GM06990 (cell line): ENCODE data around the gene EGFR.

Source experiments
- DNase-seq: peaks from one replicate; pipeline ENCODE4 v3.0.0-alpha.2; 2011; ENCODE audit not compliant: insufficient read length; ENCODE audit errors: extremely low read depth
- H3K27me3 ChIP-seq: replicated peaks from 2 replicates; pipeline ENCODE4 v1.6.0; 2011; ENCODE audit warnings: low read length; ENCODE audit not compliant: control insufficient read depth, insufficient read depth
- H3K36me3 ChIP-seq: 2 replicates; pipeline ENCODE4 v1.5.1; 2011; ENCODE audit warnings: low read length; ENCODE audit not compliant: control insufficient read depth, insufficient read depth
- H3K4me3 ChIP-seq: replicated peaks from 2 replicates; pipeline ENCODE4 v1.5.1; 2011; ENCODE audit warnings: low read depth, mild to moderate bottlenecking, control low read depth, low read length
- TF ChIP-seq, protein P1 (sequence below): IDR thresholded peaks from 2 replicates; pipeline ENCODE4 v1.5.1; 2011; ENCODE audit warnings: low read length, control low read depth, mild to moderate bottlenecking, inconsistent platforms; ENCODE audit not compliant: insufficient read depth, poor library complexity, severe bottlenecking

EGFR gene

GRCh38 chr7:54989453-54990225 is 29.2 kb upstream of the EGFR start:
- no peak for DNase-seq
- Histone ChIP-seq H3K4me3 (no peak overlapping the region), H3K27me3 (no peaks in the 10 kb centered on the region), H3K36me3 (no peaks in the 10 kb centered on the region)
- TF ChIP-seq, protein P1, sequence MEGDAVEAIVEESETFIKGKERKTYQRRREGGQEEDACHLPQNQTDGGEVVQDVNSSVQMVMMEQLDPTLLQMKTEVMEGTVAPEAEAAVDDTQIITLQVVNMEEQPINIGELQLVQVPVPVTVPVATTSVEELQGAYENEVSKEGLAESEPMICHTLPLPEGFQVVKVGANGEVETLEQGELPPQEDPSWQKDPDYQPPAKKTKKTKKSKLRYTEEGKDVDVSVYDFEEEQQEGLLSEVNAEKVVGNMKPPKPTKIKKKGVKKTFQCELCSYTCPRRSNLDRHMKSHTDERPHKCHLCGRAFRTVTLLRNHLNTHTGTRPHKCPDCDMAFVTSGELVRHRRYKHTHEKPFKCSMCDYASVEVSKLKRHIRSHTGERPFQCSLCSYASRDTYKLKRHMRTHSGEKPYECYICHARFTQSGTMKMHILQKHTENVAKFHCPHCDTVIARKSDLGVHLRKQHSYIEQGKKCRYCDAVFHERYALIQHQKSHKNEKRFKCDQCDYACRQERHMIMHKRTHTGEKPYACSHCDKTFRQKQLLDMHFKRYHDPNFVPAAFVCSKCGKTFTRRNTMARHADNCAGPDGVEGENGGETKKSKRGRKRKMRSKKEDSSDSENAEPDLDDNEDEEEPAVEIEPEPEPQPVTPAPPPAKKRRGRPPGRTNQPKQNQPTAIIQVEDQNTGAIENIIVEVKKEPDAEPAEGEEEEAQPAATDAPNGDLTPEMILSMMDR = no peak

DNA sequence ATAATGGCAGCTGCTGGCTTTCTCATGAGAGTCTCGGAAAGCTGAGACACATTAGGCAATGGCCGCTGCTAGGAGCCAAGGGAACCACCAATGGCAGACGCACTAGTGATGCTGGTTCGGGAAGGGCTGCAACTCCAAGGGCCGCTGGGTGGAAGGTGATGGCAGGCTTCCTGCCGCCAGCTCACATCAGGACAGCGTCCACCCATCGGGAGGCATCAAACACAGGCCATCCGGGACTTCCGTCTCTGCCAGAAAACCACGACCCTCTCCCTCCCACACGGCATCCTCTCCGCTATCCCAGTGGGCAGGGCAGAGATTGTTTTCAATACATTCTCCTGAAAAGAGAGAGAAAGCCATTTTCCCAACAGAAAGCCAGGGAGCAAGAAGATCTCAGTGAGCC is 27.5 kb upstream of the EGFR start:
- TF ChIP-seq, protein P1 = no peak
- H3K4me3 ChIP-seq = no peak overlapping the region
- no peak for DNase-seq

DNA sequence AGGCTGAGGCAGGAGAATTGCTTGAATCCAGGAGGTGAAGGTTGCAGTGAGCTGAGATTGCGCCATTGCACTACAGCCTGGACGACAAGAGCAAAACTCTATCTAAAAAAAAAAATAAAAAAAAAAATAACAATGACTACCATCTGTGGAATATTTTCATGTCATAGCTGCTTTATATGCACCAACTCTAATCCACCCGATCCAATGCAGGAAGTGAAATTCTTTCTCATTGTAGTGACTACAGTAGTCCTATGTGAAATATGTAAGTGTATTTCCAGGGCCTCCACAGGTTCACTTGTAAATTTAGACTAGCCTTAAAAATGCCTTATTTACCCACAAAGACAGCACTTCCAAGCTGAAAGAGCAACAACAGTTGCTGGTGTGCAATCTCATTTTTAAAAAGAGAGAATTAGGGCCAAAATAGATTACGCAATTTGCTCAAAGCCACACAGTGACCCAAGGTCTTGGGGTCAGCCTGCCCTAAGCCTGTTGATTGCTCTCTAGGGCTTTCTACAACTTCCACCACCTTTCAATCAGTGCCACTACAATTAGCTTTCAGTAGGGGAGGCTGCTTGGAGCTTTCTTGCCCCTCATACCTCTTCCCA is 25.8 kb upstream of the EGFR start:
- no peak for DNase-seq
- H3K4me3 ChIP-seq = no peak overlapping the region
- no peaks in the 10 kb centered on the region for H3K27me3 ChIP-seq
- no peaks in the 10 kb centered on the region for H3K36me3 ChIP-seq
- TF ChIP-seq, protein P1 = no peak

More for the DNA sequence above, 27.5 kb upstream of the EGFR start:
- Histone ChIP-seq H3K36me3 (no peaks in the 10 kb centered on the region), H3K27me3 (no peaks in the 10 kb centered on the region)

GRCh38 chr7:54995166-54995565 is 23.7 kb upstream of the EGFR start:
- no peaks in the 10 kb centered on the region for H3K36me3 ChIP-seq
- TF ChIP-seq, protein P1 = no peak
- DNase-seq = no peak
- no peak overlapping the region for H3K4me3 ChIP-seq
- H3K27me3 ChIP-seq = no peaks in the 10 kb centered on the region

DNA sequence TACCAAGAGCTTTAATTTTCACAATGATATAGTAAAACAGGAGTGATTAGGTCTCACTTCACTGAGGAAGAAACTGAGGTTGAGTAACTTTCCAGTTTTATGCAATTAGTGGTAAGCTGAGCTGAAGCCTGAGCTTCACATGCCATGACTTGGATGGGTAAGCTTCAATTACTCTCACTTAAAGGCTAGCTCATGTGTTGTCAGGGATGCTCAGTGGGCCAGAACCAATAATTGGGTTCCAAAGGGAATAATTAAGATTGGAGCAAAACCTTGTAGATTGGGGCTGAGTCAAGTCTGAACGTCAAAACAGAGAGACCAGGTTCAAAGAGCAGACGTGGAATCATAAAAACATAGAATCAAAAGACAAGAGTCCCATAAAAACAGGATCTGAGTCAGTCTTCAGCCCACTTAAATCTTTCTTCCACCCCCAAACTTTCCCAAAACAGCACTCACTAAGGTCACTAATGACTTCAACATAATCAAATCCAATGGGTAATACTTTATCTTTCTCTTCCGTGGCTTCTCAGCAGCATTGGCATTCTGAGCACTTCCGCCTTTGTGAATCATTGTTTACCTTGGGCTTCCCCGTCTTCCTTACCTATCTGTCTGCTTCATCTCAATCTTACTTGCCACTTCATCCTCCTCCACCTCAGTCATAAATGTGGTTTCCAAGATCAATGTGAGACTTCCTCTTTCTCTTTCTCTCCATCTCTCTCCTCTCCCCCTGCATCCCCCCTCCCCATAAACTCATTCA is 23.0 kb upstream of the EGFR start:
- TF ChIP-seq, protein P1 = no peak
- no peaks in the 10 kb centered on the region for H3K36me3 ChIP-seq
- DNase-seq = no peak
- no peak overlapping the region for H3K4me3 ChIP-seq
- no peaks in the 10 kb centered on the region for H3K27me3 ChIP-seq
